ENCODE measurements around the gene TMEM247.
"Not testable (repeated sequence)": the region's sequence is repeated elsewhere in the genome, so short reads cannot be mapped to it uniquely, and the experiment has no call there.

TMEM247 gene

DNA sequence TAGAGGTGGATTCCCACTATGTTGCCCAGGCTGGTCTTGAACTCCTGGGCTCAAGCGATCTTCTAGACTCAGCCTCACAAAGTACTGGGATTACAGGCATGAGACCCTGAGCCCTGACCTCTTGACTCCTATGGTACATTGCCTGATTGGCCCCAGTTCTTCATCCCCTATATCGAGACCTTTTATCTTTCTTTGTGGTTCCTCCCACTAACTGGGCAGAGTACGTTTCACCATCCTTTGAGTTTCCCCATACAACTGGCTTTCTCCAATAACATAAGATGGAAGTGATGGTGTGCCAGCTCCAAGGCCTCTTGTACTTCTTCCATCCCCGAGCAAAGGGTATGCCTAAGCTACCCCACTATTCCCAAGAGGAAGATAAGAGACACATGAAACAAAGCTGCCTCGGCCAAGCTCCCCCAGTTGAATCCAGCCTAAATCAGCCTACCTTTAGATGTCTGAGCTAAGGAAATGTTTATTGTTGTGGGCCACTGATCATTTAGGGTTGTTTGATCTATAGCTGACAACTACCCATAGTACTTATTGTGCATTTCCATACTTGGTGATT, 8.3 kb upstream of the TMEM247 start:
- TF ChIP-seq, protein P1, sequence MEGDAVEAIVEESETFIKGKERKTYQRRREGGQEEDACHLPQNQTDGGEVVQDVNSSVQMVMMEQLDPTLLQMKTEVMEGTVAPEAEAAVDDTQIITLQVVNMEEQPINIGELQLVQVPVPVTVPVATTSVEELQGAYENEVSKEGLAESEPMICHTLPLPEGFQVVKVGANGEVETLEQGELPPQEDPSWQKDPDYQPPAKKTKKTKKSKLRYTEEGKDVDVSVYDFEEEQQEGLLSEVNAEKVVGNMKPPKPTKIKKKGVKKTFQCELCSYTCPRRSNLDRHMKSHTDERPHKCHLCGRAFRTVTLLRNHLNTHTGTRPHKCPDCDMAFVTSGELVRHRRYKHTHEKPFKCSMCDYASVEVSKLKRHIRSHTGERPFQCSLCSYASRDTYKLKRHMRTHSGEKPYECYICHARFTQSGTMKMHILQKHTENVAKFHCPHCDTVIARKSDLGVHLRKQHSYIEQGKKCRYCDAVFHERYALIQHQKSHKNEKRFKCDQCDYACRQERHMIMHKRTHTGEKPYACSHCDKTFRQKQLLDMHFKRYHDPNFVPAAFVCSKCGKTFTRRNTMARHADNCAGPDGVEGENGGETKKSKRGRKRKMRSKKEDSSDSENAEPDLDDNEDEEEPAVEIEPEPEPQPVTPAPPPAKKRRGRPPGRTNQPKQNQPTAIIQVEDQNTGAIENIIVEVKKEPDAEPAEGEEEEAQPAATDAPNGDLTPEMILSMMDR (IDR thresholded peaks at IDR 0.05): no peak

GRCh38 chr2:46471697-46472096, 7.7 kb upstream of the TMEM247 start:
- Histone ChIP-seq H3K9me3 (no peaks in the 10 kb centered on the region), H3K36me3 (no peaks in the 10 kb centered on the region), H3K27ac (no peak overlapping the region), H3K4me1 (ENCODE audit: control insufficient read depth in 1 of 2, insufficient read depth in 1 of 2, low read depth in 1 of 2, low read length in 1 of 2) (peaks cover 4 to 9% of the 10 kb centered on the region in 2 experiments), H3K4me3 (ENCODE audit: low read depth in 1 of 2, low read length in 1 of 2) (no peak overlapping the region), H3K27me3 (no peaks in the 10 kb centered on the region)
- TF ChIP-seq, protein P1 (IDR thresholded peaks at IDR 0.05): no peak

More for the DNA sequence above, 8.3 kb upstream of the TMEM247 start:
- H3K27me3 ChIP-seq: no peaks in the 10 kb centered on the region
- no peaks in the 10 kb centered on the region for H3K9me3 ChIP-seq
- H3K4me3 ChIP-seq (ENCODE audit: low read depth in 1 of 2, low read length in 1 of 2): no peak overlapping the region
- peaks cover 4 to 9% of the 10 kb centered on the region in 2 experiments for H3K4me1 ChIP-seq (ENCODE audit: control insufficient read depth in 1 of 2, insufficient read depth in 1 of 2, low read depth in 1 of 2, low read length in 1 of 2)
- H3K36me3 ChIP-seq: no peaks in the 10 kb centered on the region
- no peak overlapping the region for H3K27ac ChIP-seq

DNA sequence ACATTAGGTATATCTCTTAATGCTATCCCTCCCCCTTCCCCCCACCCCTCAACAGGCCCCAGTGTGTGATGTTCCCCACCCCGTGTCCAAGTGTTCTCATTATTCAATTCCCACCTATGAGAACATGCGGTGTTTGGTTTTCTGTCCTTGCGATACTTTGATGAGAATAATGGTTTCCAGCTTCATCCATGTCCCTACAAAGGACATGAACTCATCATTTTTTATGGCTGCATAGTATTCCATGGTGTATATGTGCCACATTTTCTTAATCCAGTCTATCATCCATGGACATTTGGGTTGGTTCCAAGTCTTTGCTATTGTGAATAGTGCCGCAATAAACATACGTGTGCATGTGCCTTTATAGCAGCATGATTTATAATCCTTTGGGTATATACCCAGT, 7.2 kb upstream of the TMEM247 start:
- not testable (repeated sequence) for H3K4me1 ChIP-seq (ENCODE audit: control insufficient read depth in 1 of 2, insufficient read depth in 1 of 2, low read depth in 1 of 2, low read length in 1 of 2); H3K9me3 ChIP-seq; H3K4me3 ChIP-seq (ENCODE audit: low read depth in 1 of 2, low read length in 1 of 2); H3K36me3 ChIP-seq; H3K27me3 ChIP-seq; H3K27ac ChIP-seq

- H3K4me1 ChIP-seq (ENCODE audit: control insufficient read depth in 1 of 2, insufficient read depth in 1 of 2, low read depth in 1 of 2, low read length in 1 of 2); H3K9me3 ChIP-seq; H3K27ac ChIP-seq; H3K4me3 ChIP-seq (ENCODE audit: low read depth in 1 of 2, low read length in 1 of 2); H3K27me3 ChIP-seq; H3K36me3 ChIP-seq: not testable (repeated sequence)
Measured at GRCh38 chr2:46477462-46477861, 1.9 kb upstream of the TMEM247 start.

DNA sequence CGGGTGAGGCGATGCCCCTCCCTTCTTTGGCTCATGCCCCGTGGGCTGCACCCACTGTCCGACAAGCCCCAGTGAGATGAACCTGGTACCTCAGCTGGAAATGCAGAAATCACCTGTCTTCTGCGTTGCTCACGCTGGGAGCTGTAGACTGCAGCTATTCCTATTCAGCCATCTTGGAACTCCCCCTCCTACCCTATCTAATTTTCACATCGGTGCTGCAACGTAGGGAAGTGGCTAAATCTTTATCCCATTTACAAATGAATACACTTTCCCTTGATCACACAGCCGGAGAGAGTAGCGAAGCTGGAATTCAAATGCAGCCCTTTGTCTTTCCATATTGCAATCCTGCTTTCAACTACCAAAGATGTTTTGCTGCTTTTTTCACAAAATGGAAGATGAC, 1.4 kb upstream of the TMEM247 start:
- no peaks in the 10 kb centered on the region for H3K4me1 ChIP-seq (ENCODE audit: control insufficient read depth in 1 of 2, insufficient read depth in 1 of 2, low read depth in 1 of 2, low read length in 1 of 2)
- H3K4me3 ChIP-seq (ENCODE audit: low read depth in 1 of 2, low read length in 1 of 2): no peak overlapping the region
- TF ChIP-seq, protein P1 (IDR thresholded peaks at IDR 0.05): no peak
- H3K27me3 ChIP-seq: no peaks in the 10 kb centered on the region
- H3K27ac ChIP-seq: no peak overlapping the region
- no peaks in the 10 kb centered on the region for H3K36me3 ChIP-seq
- no peaks in the 10 kb centered on the region for H3K9me3 ChIP-seq

DNA sequence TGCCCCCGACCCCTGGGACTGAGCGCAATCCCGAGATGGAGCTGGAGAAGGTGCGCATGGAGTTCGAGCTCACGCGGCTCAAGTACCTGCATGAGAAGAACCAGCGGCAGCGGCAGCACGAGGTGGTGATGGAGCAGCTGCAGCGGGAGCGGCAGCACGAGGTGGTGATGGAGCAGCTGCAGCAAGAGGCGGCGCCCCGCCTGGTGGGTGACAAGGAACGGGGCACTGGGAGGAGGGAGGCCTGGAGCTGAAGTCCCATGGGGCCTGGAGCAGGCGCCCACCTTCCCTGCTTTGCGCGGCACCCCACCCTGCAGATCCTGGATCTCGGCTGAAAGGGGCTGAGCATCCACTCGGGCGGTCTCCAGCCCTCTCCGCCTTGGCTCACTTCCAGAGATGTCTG, 1.2 kb downstream of the TMEM247 start:
- Histone ChIP-seq H3K27me3 (no peaks in the 10 kb centered on the region), H3K4me3 (ENCODE audit: low read depth in 1 of 2, low read length in 1 of 2) (no peak overlapping the region), H3K9me3 (no peaks in the 10 kb centered on the region), H3K27ac (no peak overlapping the region), H3K4me1 (ENCODE audit: control insufficient read depth in 1 of 2, insufficient read depth in 1 of 2, low read depth in 1 of 2, low read length in 1 of 2) (no peaks in the 10 kb centered on the region), H3K36me3 (no peaks in the 10 kb centered on the region)
- TF ChIP-seq, protein P1 (IDR thresholded peaks at IDR 0.05): no peak
